GM12892 (cell line): ENCODE results near the gene DMTF1.

ENCODE experiments used
- POLR2A ChIP-seq: IDR thresholded peaks from 2 replicates; pipeline ENCODE4 v1.6.1; 2011; ENCODE audit warnings: low read depth, low read length, control low read depth
- POLR2AphosphoS5 ChIP-seq: IDR thresholded peaks from 2 replicates; pipeline ENCODE4 v1.6.1; 2011; ENCODE audit warnings: low read depth, low read length, control low read depth
- TAF1 ChIP-seq: IDR thresholded peaks from 2 replicates; pipeline ENCODE4 v1.6.1; 2011; ENCODE audit warnings: low read depth, mild to moderate bottlenecking, control low read depth, low read length, borderline replicate concordance

GRCh38 chr7:87213811-87214210, 61.6 kb downstream of the DMTF1 start:
- TF ChIP-seq POLR2A (peak; percentile 47), TAF1 (no peak), POLR2AphosphoS5 (no peak; the same call in 1 of the 2 replicates)
